ENCODE data around the gene FBF1.

FBF1 gene

DNA sequence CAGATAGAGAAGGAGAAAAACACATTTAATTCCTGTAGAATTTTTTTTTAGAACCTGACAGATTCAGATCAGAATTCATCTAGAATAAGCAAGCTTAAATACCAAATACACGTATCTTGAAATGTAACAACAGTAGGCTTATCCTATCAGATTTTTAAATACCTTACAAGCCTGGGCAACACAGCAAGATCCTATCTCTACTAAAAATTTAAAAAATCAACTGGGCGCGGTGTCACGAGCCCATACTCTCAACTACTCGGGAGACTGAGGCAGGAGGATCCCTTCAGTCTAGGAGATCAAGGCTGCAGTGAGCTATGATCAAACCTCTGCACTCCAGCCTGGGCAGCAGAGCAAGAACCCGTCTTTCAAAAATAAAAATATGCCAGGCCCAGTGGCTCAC, 24.6 kb upstream of the FBF1 start:
- Histone ChIP-seq H3K9ac (no peak overlapping the region), H3K4me2 (no peak overlapping the region), H3K4me1 (peaks cover 28 to 35% (median 32%) of the 10 kb centered on the region in 10 experiments), H3K9me3 (replicated peaks in 1 of 11) (peaks cover 0 to 6% (median 0%) of the 10 kb centered on the region in 11 experiments; a peak in 1 of 22 replicates), H3K27me3 (no peaks in the 10 kb centered on the region), H3K4me3 (no peak overlapping the region), H4K20me1 (peaks cover 0 to 26% (median 5%) of the 10 kb centered on the region in 11 experiments; a peak in 11 of 22 replicates), H3K36me3 (peaks cover 10 to 69% (median 43%) of the 10 kb centered on the region in 11 experiments; a peak in 21 of 22 replicates), H3K27ac (no peak overlapping the region)
- TF ChIP-seq Cebpa-rat (IDR thresholded peaks at IDR 0.05), result no peak

DNA sequence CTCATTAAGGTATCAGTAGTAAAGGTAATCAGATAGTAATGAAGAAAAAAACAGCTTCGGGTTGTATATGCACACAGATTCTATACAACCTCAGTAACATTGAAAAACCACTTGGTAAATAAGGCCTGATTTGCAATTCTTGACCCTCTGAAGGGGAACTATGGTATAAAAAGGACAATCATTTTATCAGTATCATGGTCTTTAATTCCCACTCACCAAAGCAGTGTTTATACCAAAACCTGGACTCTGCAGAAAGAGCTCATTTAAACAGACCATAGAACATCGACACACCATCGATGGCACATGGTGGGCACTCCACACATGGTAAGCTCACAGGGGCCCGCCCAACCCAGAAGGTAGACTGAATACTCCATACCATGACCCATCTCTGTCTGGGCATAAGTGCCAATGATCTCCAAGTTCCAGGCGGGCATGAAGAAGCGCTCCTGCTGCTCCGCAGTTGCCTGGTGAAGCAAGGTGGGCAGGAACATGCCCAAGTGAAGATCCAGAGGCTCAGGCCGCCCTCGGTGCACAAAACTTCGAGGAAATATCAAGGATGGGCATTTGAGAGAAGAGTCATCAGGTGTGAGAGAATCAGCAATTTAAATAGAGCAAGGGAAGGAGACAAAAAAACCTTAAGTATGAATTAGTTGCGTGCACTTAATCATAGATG, 19.1 kb upstream of the FBF1 start:
- no peak for TF ChIP-seq Cebpa-rat (IDR thresholded peaks at IDR 0.05)
- H3K9me3 ChIP-seq (replicated peaks in 1 of 11), result peaks cover 0 to 4% (median 0%) of the 10 kb centered on the region in 11 experiments; a peak in 1 of 22 replicates
- H3K4me1 ChIP-seq, result peaks cover 12 to 18% (median 15%) of the 10 kb centered on the region in 10 experiments
- no peaks in the 10 kb centered on the region for H3K27me3 ChIP-seq
- no peak overlapping the region for H3K27ac ChIP-seq
- peaks cover 0 to 44% (median 16%) of the 10 kb centered on the region in 11 experiments; a peak in 13 of 22 replicates for H4K20me1 ChIP-seq
- H3K4me2 ChIP-seq, result no peak overlapping the region
- no peak overlapping the region for H3K9ac ChIP-seq
- H3K4me3 ChIP-seq, result no peak overlapping the region
- peaks cover 38 to 86% (median 55%) of the 10 kb centered on the region in 11 experiments for H3K36me3 ChIP-seq

DNA sequence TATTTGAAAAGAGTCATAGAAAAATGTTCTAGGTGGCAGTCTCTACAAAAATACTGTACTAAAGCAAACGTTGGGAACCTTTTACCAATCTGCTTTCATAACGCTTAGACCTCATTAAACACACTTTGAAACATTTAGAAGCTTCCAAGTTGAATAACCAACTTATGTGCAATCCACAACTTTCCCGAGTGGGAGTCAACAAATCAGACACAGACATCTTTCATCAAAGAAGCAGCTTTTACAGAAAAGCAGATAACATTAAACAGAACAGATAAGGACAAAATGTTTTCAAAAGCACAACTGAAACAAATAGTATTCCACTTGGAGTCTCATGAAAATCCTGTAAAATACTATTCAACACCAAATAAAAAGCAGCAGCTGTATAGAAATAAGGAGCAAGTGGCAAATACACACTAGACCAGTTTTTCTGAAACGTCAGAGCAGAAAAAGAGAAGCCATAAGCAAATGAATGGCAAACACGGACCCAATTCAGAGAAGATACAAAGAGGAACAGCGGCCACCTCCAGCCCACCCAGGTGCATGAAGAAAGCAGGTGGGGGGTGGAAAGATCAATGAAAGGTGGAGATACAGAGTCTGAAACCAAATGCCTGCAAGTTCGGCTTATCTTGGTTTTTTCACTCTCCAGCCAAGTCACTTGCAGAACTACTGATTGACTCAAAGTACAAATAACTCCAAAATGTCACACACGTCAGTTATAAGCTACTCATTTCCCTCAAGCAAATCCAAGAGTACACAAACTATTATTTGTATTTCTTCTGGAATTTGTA, 18.4 kb upstream of the FBF1 start:
- Histone ChIP-seq H3K27ac (no peak overlapping the region), H3K36me3 (peaks cover 44 to 87% (median 57%) of the 10 kb centered on the region in 11 experiments), H3K27me3 (no peaks in the 10 kb centered on the region), H3K4me2 (no peak overlapping the region), H4K20me1 (peaks cover 0 to 44% (median 16%) of the 10 kb centered on the region in 11 experiments; a peak in 13 of 22 replicates), H3K9ac (no peak overlapping the region), H3K4me3 (no peak overlapping the region), H3K4me1 (peaks cover 10 to 17% (median 13%) of the 10 kb centered on the region in 10 experiments), H3K9me3 (replicated peaks in 1 of 11) (no peaks in the 10 kb centered on the region)
- no peak for TF ChIP-seq Cebpa-rat (IDR thresholded peaks at IDR 0.05)

DNA sequence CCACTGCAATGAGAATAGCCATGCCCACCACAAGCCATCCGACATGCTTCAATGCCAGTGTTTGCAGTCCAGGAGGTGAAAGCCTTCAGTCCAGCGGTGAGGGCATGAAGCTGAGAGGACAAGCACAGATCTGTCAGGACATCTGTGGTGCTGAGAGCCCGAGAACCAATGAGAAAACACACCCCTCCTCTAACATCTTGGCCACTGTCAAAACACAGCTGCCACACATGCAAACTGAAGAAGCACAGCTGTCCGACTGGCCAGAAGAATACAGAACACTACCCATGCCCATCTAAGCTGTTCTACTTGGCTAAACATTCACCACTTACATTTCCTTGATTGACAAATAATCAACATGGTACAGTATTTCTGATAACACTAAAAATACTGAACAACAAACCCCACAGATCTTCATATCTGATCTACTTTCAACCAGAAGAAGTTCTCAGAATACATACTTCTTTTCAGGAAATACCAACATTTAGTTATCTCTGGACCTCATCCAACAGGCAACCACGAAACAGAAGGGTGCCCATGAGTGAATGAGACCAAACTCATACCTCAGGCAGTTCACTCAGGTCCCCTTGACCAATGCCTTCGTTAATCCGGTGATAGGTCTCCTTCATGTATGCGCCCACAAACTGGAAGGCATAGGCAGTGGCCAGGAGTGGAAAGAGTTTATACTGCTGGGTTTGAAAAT, 10.2 kb upstream of the FBF1 start:
- H3K27me3 ChIP-seq, result no peaks in the 10 kb centered on the region
- TF ChIP-seq Cebpa-rat (IDR thresholded peaks at IDR 0.05), result no peak
- peak overlapping the region in 2 of 11 experiments; percentile 37 to 51; a peak in 3 of 22 replicates for H3K27ac ChIP-seq
- no peaks in the 10 kb centered on the region for H3K9me3 ChIP-seq (replicated peaks in 1 of 11)
- peaks cover 0 to 6% (median 0%) of the 10 kb centered on the region in 11 experiments; a peak in 3 of 22 replicates for H4K20me1 ChIP-seq
- H3K4me3 ChIP-seq, result no peak overlapping the region
- peak overlapping the region in 4 of 11 experiments; percentile 32 to 50 (median 32); a peak in 3 of 22 replicates for H3K9ac ChIP-seq
- peaks cover 90 to 100% (median 99%) of the 10 kb centered on the region in 11 experiments for H3K36me3 ChIP-seq
- peak overlapping the region in 8 of 11 experiments; percentile 13 to 79 (median 66); a peak in 15 of 22 replicates for H3K4me2 ChIP-seq
- H3K4me1 ChIP-seq, result peaks cover 0 to 48% (median 33%) of the 10 kb centered on the region in 10 experiments; a peak in 13 of 20 replicates

DNA sequence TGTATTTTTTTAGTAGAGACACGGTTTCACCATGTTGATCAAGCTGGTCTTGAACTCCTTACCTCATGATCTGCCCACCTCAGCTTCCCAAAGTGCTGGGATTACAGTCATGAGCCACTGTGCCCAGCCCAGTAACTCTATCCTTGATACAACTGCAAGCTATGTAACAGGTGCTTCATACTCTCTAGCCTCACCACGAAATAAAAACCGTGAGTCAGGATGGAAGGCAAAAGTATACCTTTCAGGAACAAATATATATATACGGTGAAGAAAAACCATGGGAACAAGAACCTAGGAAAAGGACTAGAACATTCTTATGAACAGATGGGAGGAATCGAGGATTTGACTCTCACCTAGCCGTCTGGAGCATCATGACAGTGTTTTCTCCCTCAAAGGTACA, 9.6 kb upstream of the FBF1 start:
- Histone ChIP-seq H3K36me3 (peaks cover 87 to 100% (median 99%) of the 10 kb centered on the region in 11 experiments), H3K9ac (peak overlapping the region in 1 of 11 experiments; percentile 32; a peak in 1 of 22 replicates), H3K9me3 (replicated peaks in 1 of 11) (no peaks in the 10 kb centered on the region), H4K20me1 (peaks cover 0 to 6% (median 0%) of the 10 kb centered on the region in 11 experiments; a peak in 3 of 22 replicates), H3K27me3 (no peaks in the 10 kb centered on the region), H3K27ac (no peak overlapping the region), H3K4me3 (no peak overlapping the region), H3K4me1 (peaks cover 0 to 48% (median 33%) of the 10 kb centered on the region in 10 experiments; a peak in 13 of 20 replicates), H3K4me2 (peak overlapping the region in 7 of 11 experiments; percentile 30 to 79 (median 72); a peak in 13 of 22 replicates)
- TF ChIP-seq Cebpa-rat (IDR thresholded peaks at IDR 0.05), result no peak

DNA sequence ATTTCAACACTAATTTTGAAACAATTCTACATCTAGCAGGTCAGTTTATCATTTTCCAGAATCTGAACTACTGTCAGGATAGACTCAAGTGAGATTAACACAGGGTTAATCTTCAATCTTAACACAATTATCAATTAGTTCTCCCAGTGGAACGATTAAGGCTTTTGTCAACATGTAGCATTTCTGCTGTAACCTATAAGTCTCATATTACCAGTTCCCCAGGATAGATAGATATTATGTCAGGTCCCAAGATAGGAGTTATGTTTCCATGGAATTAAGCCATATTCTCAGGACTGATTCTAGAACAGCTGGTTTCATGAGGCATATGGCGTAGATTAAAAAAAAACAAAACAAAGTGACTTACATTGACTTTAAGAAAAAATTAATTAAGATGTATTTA, 4.4 kb upstream of the FBF1 start:
- Histone ChIP-seq H3K27ac (no peak overlapping the region), H3K4me2 (no peak overlapping the region), H3K4me3 (no peak overlapping the region), H4K20me1 (no peaks in the 10 kb centered on the region; a peak in 1 of 22 replicates), H3K9me3 (replicated peaks in 1 of 11) (no peaks in the 10 kb centered on the region), H3K27me3 (no peaks in the 10 kb centered on the region), H3K4me1 (peaks cover 10 to 22% (median 13%) of the 10 kb centered on the region in 10 experiments), H3K9ac (no peak overlapping the region), H3K36me3 (peaks cover 49 to 75% (median 63%) of the 10 kb centered on the region in 11 experiments)
- no peak for TF ChIP-seq Cebpa-rat (IDR thresholded peaks at IDR 0.05)

DNA sequence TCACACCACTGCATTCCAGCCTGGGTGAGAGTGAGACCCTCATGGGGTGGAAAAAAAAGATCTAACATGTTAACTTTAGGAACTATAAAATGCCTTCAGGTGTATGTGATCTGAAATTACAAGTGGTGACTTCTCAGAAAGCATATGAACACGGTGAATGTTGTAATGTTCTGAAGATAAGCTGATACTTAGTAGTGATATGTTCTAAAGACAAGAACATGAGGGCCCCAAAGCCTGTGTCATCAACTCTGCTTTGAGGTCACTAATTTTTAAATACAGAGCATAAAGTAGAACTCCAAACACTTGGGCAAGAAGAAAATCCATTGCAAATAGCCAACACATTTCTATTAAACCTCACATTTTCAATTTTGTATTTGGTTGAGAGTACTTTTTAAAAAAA, 2.6 kb upstream of the FBF1 start:
- Histone ChIP-seq H3K4me2 (no peak overlapping the region), H3K4me1 (peaks cover 13 to 20% (median 18%) of the 10 kb centered on the region in 10 experiments), H3K27me3 (no peaks in the 10 kb centered on the region), H3K4me3 (no peak overlapping the region), H4K20me1 (no peaks in the 10 kb centered on the region; a peak in 1 of 22 replicates), H3K27ac (no peak overlapping the region), H3K9ac (no peak overlapping the region), H3K36me3 (peaks cover 32 to 58% (median 46%) of the 10 kb centered on the region in 11 experiments), H3K9me3 (replicated peaks in 1 of 11) (no peaks in the 10 kb centered on the region)
- no peak for TF ChIP-seq Cebpa-rat (IDR thresholded peaks at IDR 0.05)

DNA sequence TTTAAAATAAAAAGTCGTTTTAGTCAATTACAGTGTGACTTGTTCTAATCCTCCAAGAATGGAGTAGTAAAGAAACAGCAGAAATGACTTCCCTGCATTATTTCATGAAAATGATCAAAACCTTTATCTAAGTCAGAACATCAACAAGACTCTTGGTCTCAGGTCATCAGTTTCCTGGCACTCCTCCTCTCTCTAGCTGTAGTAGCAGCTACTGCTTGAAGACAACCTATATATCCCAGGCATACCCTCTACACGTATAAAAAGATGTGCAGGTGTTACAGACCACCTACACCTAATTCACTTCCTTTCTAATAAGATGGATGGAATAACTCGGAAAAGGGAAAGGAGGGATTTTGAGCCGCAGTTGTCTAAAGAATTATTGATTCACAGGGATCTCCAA, 1.6 kb upstream of the FBF1 start:
- Histone ChIP-seq H4K20me1 (no peaks in the 10 kb centered on the region; a peak in 1 of 22 replicates), H3K27me3 (no peaks in the 10 kb centered on the region), H3K9ac (no peak overlapping the region), H3K9me3 (replicated peaks in 1 of 11) (no peaks in the 10 kb centered on the region), H3K27ac (no peak overlapping the region), H3K4me1 (peaks cover 13 to 20% (median 18%) of the 10 kb centered on the region in 10 experiments), H3K4me2 (no peak overlapping the region), H3K36me3 (peaks cover 22 to 47% (median 36%) of the 10 kb centered on the region in 11 experiments), H3K4me3 (no peak overlapping the region)
- no peak for TF ChIP-seq Cebpa-rat (IDR thresholded peaks at IDR 0.05)
